H9 (cell line): Measurements from ENCODE around the gene NFATC4. TPM values are rescaled to one million over a fixed set of nuclear protein-coding genes. Genes with fewer than 3 reads are reported as not detected.

ENCODE experiments used
- DNase-seq: peaks from one replicate; pipeline ENCODE4 v3.0.0-alpha.2; 2017
- H2AFZ ChIP-seq: one replicate; pipeline ENCODE4 v1.6.1; 2013; ENCODE audit warnings: mild to moderate bottlenecking, low read length, control low read depth, moderate library complexity
- H2AK5ac ChIP-seq: 2 replicates; pipeline ENCODE4 v1.6.1; 2013; ENCODE audit warnings: low read length, control low read depth, mixed read lengths; ENCODE audit not compliant: insufficient read length
- H2BK120ac ChIP-seq: one replicate; pipeline ENCODE4 v1.6.1; 2013; ENCODE audit warnings: low read depth, mild to moderate bottlenecking, low read length, control low read depth, inconsistent platforms; ENCODE audit not compliant: poor library complexity, severe bottlenecking
- H2BK12ac ChIP-seq: 2 replicates; pipeline ENCODE4 v1.6.1; 2013; ENCODE audit warnings: low read length, control low read depth, mixed read lengths, low read depth; ENCODE audit not compliant: insufficient read length
- H2BK15ac ChIP-seq: 2 replicates; pipeline ENCODE4 v1.6.1; 2013; ENCODE audit warnings: low read depth, low read length, control low read depth
- H2BK20ac ChIP-seq: one replicate; pipeline ENCODE4 v1.6.1; 2013; ENCODE audit warnings: low read depth, mild to moderate bottlenecking, low read length, control low read depth, inconsistent platforms; ENCODE audit not compliant: poor library complexity, severe bottlenecking
- H2BK5ac ChIP-seq: 2 replicates; pipeline ENCODE4 v1.6.1; 2013; ENCODE audit warnings: low read length, control low read depth, mixed read lengths; ENCODE audit not compliant: insufficient read length
- H3K14ac ChIP-seq: 2 replicates; pipeline ENCODE4 v1.6.1; 2013; ENCODE audit warnings: low read length, control low read depth; ENCODE audit not compliant: insufficient read depth
- H3K18ac ChIP-seq: 2 replicates; pipeline ENCODE4 v1.6.1; 2013; ENCODE audit warnings: low read depth, mild to moderate bottlenecking, mixed read lengths, low read length, control low read depth; ENCODE audit not compliant: insufficient read length
- H3K23ac ChIP-seq: 2 replicates; pipeline ENCODE4 v1.6.1; 2013; ENCODE audit warnings: low read length, control low read depth, mixed read lengths, low read depth; ENCODE audit not compliant: insufficient read length
- H3K23me2 ChIP-seq: 2 replicates; pipeline ENCODE4 v1.6.1; 2013; ENCODE audit warnings: low read depth, mild to moderate bottlenecking, mixed read lengths, low read length, control low read depth; ENCODE audit not compliant: insufficient read length, poor library complexity, severe bottlenecking
- H3K27ac ChIP-seq: 2 replicates; pipeline ENCODE4 v1.5.1; 2013; ENCODE audit warnings: low read length, control low read depth, mixed read lengths, low read depth; ENCODE audit not compliant: insufficient read length
- H3K27me3 ChIP-seq: 2 replicates; pipeline ENCODE4 v1.6.1; 2013; ENCODE audit warnings: low read length, control low read depth, inconsistent platforms; ENCODE audit not compliant: insufficient read depth
- H3K4ac ChIP-seq: 2 replicates; pipeline ENCODE4 v1.6.1; 2013; ENCODE audit warnings: low read depth, mild to moderate bottlenecking, control low read depth, inconsistent platforms, low read length, moderate library complexity
- H3K4me1 ChIP-seq: 2 replicates; pipeline ENCODE4 v1.6.1; 2013; ENCODE audit warnings: low read length, control low read depth, inconsistent platforms; ENCODE audit not compliant: insufficient read depth
- H3K4me2 ChIP-seq: 2 replicates; pipeline ENCODE4 v1.6.1; 2013; ENCODE audit warnings: low read length, control low read depth, mixed read lengths; ENCODE audit not compliant: insufficient read length, insufficient read depth
- H3K56ac ChIP-seq: 2 replicates; pipeline ENCODE4 v1.6.1; 2013; ENCODE audit warnings: low read depth, mild to moderate bottlenecking, mixed read lengths, low read length, control low read depth; ENCODE audit not compliant: insufficient read length
- H3K79me1 ChIP-seq: 2 replicates; pipeline ENCODE4 v1.6.1; 2013; ENCODE audit warnings: low read depth, mild to moderate bottlenecking, moderate library complexity, low read length, control low read depth, inconsistent platforms; ENCODE audit not compliant: insufficient read depth, poor library complexity, severe bottlenecking
- H3K79me2 ChIP-seq: 2 replicates; pipeline ENCODE4 v1.6.1; 2013; ENCODE audit warnings: low read length, control low read depth, inconsistent platforms; ENCODE audit not compliant: insufficient read depth
- H3K9ac ChIP-seq: 2 replicates; pipeline ENCODE4 v1.6.1; 2013; ENCODE audit warnings: low read length, control low read depth, mixed read lengths; ENCODE audit not compliant: insufficient read length; ENCODE audit errors: extremely low read depth
- H3K9me3 ChIP-seq: one replicate; pipeline ENCODE4 v1.6.1; 2013; ENCODE audit warnings: low read depth, low read length, inconsistent platforms; ENCODE audit not compliant: control insufficient read depth
- H3T11ph ChIP-seq: one replicate; pipeline ENCODE4 v1.6.1; 2013; ENCODE audit warnings: mild to moderate bottlenecking, low read length, control low read depth, inconsistent platforms
- H4K20me1 ChIP-seq: one replicate; pipeline ENCODE4 v1.6.1; 2013; ENCODE audit not compliant: control insufficient read depth, insufficient read length, insufficient read depth
- H4K5ac ChIP-seq: 2 replicates; pipeline ENCODE4 v1.6.1; 2013; ENCODE audit warnings: low read depth, mild to moderate bottlenecking, mixed read lengths, low read length, control low read depth; ENCODE audit not compliant: insufficient read length
- H4K8ac ChIP-seq: replicated peaks from 2 replicates; pipeline ENCODE4 v1.6.1; 2013; ENCODE audit warnings: low read length, control low read depth, mixed read lengths, low read depth; ENCODE audit not compliant: insufficient read length
- H4K91ac ChIP-seq: 2 replicates; pipeline ENCODE4 v1.6.1; 2013; ENCODE audit warnings: low read depth, mild to moderate bottlenecking, moderate library complexity, mixed read lengths, low read length, control low read depth; ENCODE audit not compliant: insufficient read length
- H3K27ac Mint-ChIP-seq, 3 experiments: 2 replicates in 2 of 3; 3 replicates in 1 of 3; pipeline ENCODE4 v1.8.0; 2020 to 2021; ENCODE audit warnings: mixed read lengths in 3 of 3, mild to moderate bottlenecking in 1 of 3, moderate library complexity in 1 of 3
- H3K27me3 Mint-ChIP-seq: 2 replicates; pipeline ENCODE4 v1.8.0; 2021; ENCODE audit warnings: low read depth, mild to moderate bottlenecking, moderate library complexity, mixed read lengths
- H3K36me3 Mint-ChIP-seq, 3 experiments: 2 replicates in 2 of 3; 3 replicates in 1 of 3; pipeline ENCODE4 v1.8.0; 2020 to 2021; ENCODE audit warnings: low read depth in 3 of 3, mixed read lengths in 3 of 3; ENCODE audit not compliant: insufficient read depth in 1 of 3
- H3K4me1 Mint-ChIP-seq, 2 experiments: 2 replicates each; pipeline ENCODE4 v1.8.0; 2020; ENCODE audit warnings: mixed read lengths in 2 of 2
- H3K4me3 Mint-ChIP-seq, 2 experiments: 2 replicates in 1 of 2; 3 replicates in 1 of 2; pipeline ENCODE4 v1.8.0; 2020 to 2021; ENCODE audit warnings: mild to moderate bottlenecking in 2 of 2, mixed read lengths in 2 of 2, moderate library complexity in 1 of 2
- H3K9me3 Mint-ChIP-seq, 2 experiments: 2 replicates in 1 of 2; 3 replicates in 1 of 2; pipeline ENCODE4 v1.8.0; 2020; ENCODE audit warnings: mild to moderate bottlenecking in 2 of 2, mixed read lengths in 2 of 2, moderate library complexity in 1 of 2
- CTCF ChIP-seq: fragments of 200-600 bp; sonication (generic); conservative IDR thresholded peaks from 3 replicates; pipeline ENCODE4 v1.8.0; 2021; ENCODE audit warnings: antibody characterized with exemption, mild to moderate bottlenecking
- WGBS: extraction: QIAGEN DNeasy Blood & Tissue Kit; methylation state at CpG from one replicate; pipeline ENCODE4 v1.1.7; 2013; ENCODE audit warnings: missing lambda C conversion rate, low lambda C conversion rate, mixed read lengths; ENCODE audit not compliant: insufficient read length; ENCODE audit errors: extremely low coverage; 5-methylcytosine and 5-hydroxymethylcytosine counted together
- total RNA-seq: library from RNA; stranded (reverse); gene quantifications from 2 replicates; pipeline ENCODE4 v1.2.1, GENCODE V29; 2021

NFATC4 gene
- total RNA-seq, 1 experiment from 2014 or later, result 46.4 TPM

DNA sequence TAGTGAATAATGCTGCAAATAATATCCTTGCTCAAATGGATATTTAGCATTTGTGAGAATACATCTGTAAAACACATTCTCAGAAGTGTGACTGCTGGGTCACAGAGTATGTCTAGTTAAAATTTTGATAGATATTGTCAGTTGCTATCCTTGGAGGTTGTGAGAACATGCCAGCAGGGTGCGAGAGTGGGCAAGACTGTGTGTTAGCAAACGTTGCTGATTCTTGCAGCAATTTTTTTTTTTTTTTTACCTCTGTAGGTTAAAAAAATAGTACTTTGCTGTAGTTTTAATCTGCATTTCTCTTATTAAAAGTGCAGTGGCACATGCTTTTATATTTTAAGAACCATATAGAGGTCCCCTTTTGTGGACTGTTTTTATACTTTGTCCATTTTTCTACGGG is 26.3 kb downstream of the NFATC4 start:
- Mint-ChIP-seq H3K36me3 (no peaks in the 10 kb centered on the region), H3K27ac (no peak overlapping the region), H3K27me3 (peaks cover 9% of the 10 kb centered on the region), H3K9me3 (no peaks in the 10 kb centered on the region), H3K4me1 (peaks cover 31 to 33% of the 10 kb centered on the region in 2 experiments), H3K4me3 (no peak overlapping the region)
- H3K4me1 ChIP-seq, result no peaks in the 10 kb centered on the region
- no peak overlapping the region for H3K23ac ChIP-seq
- no peak overlapping the region for H3K27ac ChIP-seq
- no peak overlapping the region for H3K4ac ChIP-seq
- no peak overlapping the region for H3K9ac ChIP-seq
- no peak overlapping the region for H3K18ac ChIP-seq
- H4K5ac ChIP-seq, result no peak overlapping the region
- H2AK5ac ChIP-seq, result no peak overlapping the region
- no peak overlapping the region for H2BK5ac ChIP-seq
- H2BK120ac ChIP-seq, result no peak overlapping the region
- no CpG with 5 or more reads among the region's 3 CpGs for whole genome bisulfite sequencing
- H2BK20ac ChIP-seq, result no peak overlapping the region
- DNase-seq, result no peak
- no peak overlapping the region for H4K91ac ChIP-seq
- no peaks in the 10 kb centered on the region for H3K79me1 ChIP-seq
- H4K20me1 ChIP-seq, result no peaks in the 10 kb centered on the region
- peaks cover 2% of the 10 kb centered on the region for H3K23me2 ChIP-seq
- no peak overlapping the region for H4K8ac ChIP-seq
- no peak overlapping the region for H2AFZ ChIP-seq
- no peak for TF ChIP-seq CTCF
- no peak overlapping the region for H2BK15ac ChIP-seq
- no peaks in the 10 kb centered on the region for H3K9me3 ChIP-seq
- H3K56ac ChIP-seq, result no peak overlapping the region
- no peak overlapping the region for H3K14ac ChIP-seq
- H2BK12ac ChIP-seq, result no peak overlapping the region
- no peak overlapping the region for H3T11ph ChIP-seq
- no peaks in the 10 kb centered on the region for H3K79me2 ChIP-seq
- H3K4me2 ChIP-seq, result no peak overlapping the region
- no peaks in the 10 kb centered on the region for H3K27me3 ChIP-seq
